Measurements from ENCODE around the gene SCYGR2.

SCYGR2 gene

GRCh38 chr2:227632827-227633226, 34.1 kb downstream of the SCYGR2 start:
- no peak for DNase-seq (ENCODE audit: extremely low read depth, low read depth)
- no peak for TF ChIP-seq CTCF (IDR thresholded peaks at IDR 0.05; ENCODE audit: low read depth, low read length)

DNA sequence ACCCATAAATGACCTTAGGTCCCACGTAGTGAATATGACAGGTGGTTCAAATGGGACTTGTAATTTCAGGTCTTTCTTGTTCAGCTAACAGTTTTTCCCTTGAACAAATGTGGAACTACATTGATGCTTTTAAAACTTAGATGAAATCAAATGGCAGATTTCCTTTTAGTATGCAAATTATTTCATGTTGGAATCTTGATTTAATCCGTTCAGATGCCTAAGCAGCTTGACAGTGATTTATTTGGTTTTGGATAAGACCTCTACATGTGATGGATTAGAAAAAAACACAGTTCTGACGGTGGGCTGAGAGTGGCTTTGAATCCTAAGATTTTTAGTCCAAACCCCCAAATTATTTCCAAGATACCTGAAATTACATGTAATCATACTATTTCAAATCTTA, 35.5 kb downstream of the SCYGR2 start:
- DNase-seq (ENCODE audit: extremely low read depth, low read depth): no peak
- TF ChIP-seq CTCF (IDR thresholded peaks at IDR 0.05; ENCODE audit: low read depth, low read length): no peak

- TF ChIP-seq CTCF (IDR thresholded peaks at IDR 0.05; ENCODE audit: low read depth, low read length): no peak
- DNase-seq (ENCODE audit: extremely low read depth, low read depth): no peak
Measured at GRCh38 chr2:227642656-227643055, 44.0 kb downstream of the SCYGR2 start.

DNA sequence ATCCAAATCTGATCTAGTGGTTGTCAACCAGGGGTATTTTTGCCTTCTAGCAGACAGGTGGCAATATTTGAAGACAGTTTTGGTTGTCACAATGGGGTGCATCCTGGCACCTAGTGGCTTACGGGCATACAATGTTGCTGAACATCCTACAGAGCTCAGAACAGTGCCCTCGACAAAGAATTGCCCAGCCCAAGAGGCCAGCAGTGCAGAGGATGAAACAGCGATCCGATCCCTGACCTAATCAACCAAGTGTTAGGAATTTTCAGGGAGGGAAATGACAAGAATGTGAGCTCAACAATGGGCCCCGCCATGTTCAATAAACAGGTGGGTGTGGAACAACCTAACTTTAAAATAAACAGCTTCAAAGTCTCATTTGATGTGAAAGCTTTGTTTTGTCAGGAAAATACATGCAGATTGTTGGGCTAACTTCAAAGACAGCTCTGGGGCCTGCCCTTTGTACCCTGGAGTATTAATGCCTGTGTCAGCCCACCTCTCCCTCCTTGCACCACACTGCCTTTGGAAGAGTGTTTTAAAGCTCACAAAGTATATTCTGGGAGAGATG, 45.4 kb downstream of the SCYGR2 start:
- no peak for TF ChIP-seq CTCF (IDR thresholded peaks at IDR 0.05; ENCODE audit: low read depth, low read length)
- DNase-seq (ENCODE audit: extremely low read depth, low read depth): no peak

All from AG09319 (cell line).